Uterus (tissue), 2 donors: Measurements from ENCODE around the gene PHC2.

Experiments
- POLR2A ChIP-seq, 2 donors: fragments of 450-650 bp; IDR thresholded peaks; one replicate each; pipeline ENCODE4 v1.6.1; 2016; ENCODE audit warnings: antibody characterized with exemption in 2 of 2, mild to moderate bottlenecking in 1 of 2, moderate library complexity in 1 of 2
- TF ChIP-seq, protein P1 (sequence below), 4 experiments: fragments of 200-600 bp in 2 of 4; fragments of 450-650 bp in 2 of 4; sonication (generic) in 2 of 4; IDR thresholded peaks; one replicate each; pipeline ENCODE4 v1.5.1; 2016 to 2019; ENCODE audit warnings: antibody characterized with exemption in 4 of 4, mild to moderate bottlenecking in 2 of 4, moderate library complexity in 1 of 4

DNA sequence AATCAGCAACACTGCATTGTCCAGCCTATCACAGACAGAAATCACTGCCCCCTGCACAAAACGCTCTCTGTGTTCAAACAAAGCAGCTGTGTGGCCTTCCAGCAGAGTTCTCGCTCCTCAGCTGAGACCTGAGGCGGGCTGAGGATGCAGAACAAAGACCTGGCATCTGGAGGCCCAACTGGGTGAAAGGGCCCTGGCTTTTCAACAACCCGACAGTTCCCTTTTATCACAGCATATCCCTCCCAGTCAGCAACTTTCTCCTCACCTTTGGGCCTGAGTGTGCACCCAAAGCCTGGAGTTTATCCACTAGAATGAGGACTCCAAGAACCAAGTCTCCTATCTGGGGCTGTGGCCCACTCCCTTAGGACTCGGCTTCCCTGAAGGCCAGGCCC lies 67.4 kb downstream of the PHC2 start:
- TF ChIP-seq, protein P1, sequence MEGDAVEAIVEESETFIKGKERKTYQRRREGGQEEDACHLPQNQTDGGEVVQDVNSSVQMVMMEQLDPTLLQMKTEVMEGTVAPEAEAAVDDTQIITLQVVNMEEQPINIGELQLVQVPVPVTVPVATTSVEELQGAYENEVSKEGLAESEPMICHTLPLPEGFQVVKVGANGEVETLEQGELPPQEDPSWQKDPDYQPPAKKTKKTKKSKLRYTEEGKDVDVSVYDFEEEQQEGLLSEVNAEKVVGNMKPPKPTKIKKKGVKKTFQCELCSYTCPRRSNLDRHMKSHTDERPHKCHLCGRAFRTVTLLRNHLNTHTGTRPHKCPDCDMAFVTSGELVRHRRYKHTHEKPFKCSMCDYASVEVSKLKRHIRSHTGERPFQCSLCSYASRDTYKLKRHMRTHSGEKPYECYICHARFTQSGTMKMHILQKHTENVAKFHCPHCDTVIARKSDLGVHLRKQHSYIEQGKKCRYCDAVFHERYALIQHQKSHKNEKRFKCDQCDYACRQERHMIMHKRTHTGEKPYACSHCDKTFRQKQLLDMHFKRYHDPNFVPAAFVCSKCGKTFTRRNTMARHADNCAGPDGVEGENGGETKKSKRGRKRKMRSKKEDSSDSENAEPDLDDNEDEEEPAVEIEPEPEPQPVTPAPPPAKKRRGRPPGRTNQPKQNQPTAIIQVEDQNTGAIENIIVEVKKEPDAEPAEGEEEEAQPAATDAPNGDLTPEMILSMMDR (IDR thresholded peaks at IDR 0.05) = no peak
- TF ChIP-seq POLR2A (IDR thresholded peaks at IDR 0.05) = no peak
